Astrocyte (in vitro differentiated cells and primary cell): ENCODE results near the gene PTPN9. TPM values are rescaled to one million over a fixed set of nuclear protein-coding genes. Genes with fewer than 3 reads are reported as not detected.

Source experiments
- DNase-seq: peaks from one replicate; pipeline ENCODE4 v3.0.0-alpha.2; 2010; ENCODE audit warnings: low read depth
- FAIRE-seq: peaks from 2 replicates; lab custom pipeline; 2011; peaks lifted over from hg19 to GRCh38; lab: Jason Lieb, UNC
- H2AFZ ChIP-seq: 2 replicates; pipeline ENCODE4 v1.6.0; 2012; ENCODE audit warnings: low read depth, low read length, inconsistent platforms
- H3K27ac ChIP-seq: 2 replicates; pipeline ENCODE4 v1.5.1; 2011; ENCODE audit warnings: low read depth, low read length, inconsistent platforms
- H3K27me3 ChIP-seq: 2 replicates; pipeline ENCODE4 v1.6.0; 2011; ENCODE audit warnings: low read length, inconsistent platforms; ENCODE audit not compliant: insufficient read depth
- H3K36me3 ChIP-seq: 2 replicates; pipeline ENCODE4 v1.5.1; 2011; ENCODE audit warnings: low read length, inconsistent platforms; ENCODE audit not compliant: insufficient read depth
- H3K4me1 ChIP-seq: 2 replicates; pipeline ENCODE4 v1.5.1; 2011; ENCODE audit warnings: low read length, inconsistent platforms; ENCODE audit not compliant: insufficient read depth
- H3K4me2 ChIP-seq: 2 replicates; pipeline ENCODE4 v1.6.0; 2012; ENCODE audit warnings: low read length, inconsistent platforms
- H3K4me3 ChIP-seq: 2 replicates; pipeline ENCODE4 v1.5.1; 2011; ENCODE audit warnings: low read depth, mild to moderate bottlenecking, low read length, inconsistent platforms; ENCODE audit not compliant: insufficient read depth
- H3K79me2 ChIP-seq: 2 replicates; pipeline ENCODE4 v1.6.0; 2012; ENCODE audit warnings: mild to moderate bottlenecking, low read length, inconsistent platforms; ENCODE audit not compliant: insufficient read depth
- H3K9ac ChIP-seq: 2 replicates; pipeline ENCODE4 v1.6.0; 2012; ENCODE audit warnings: mild to moderate bottlenecking, low read length, inconsistent platforms
- H3K9me3 ChIP-seq: 2 replicates; pipeline ENCODE4 v1.5.1; 2012; ENCODE audit warnings: low read depth, mild to moderate bottlenecking, low read length, inconsistent platforms; ENCODE audit not compliant: insufficient read depth
- H4K20me1 ChIP-seq: 2 replicates; pipeline ENCODE4 v1.6.0; 2012; ENCODE audit warnings: low read length, inconsistent platforms; ENCODE audit not compliant: insufficient read depth
- H3K27ac Mint-ChIP-seq: one replicate; pipeline ENCODE4 v1.8.0; 2021; ENCODE audit warnings: mild to moderate bottlenecking, mixed read lengths; ENCODE audit not compliant: unreplicated experiment
- H3K27me3 Mint-ChIP-seq: one replicate; pipeline ENCODE4 v1.8.0; 2021; ENCODE audit warnings: low read depth, mixed read lengths; ENCODE audit not compliant: unreplicated experiment
- H3K36me3 Mint-ChIP-seq: one replicate; pipeline ENCODE4 v1.8.0; 2021; ENCODE audit warnings: low read depth, mixed read lengths; ENCODE audit not compliant: unreplicated experiment
- H3K4me1 Mint-ChIP-seq: one replicate; pipeline ENCODE4 v1.8.0; 2021; ENCODE audit warnings: low read depth, mixed read lengths; ENCODE audit not compliant: unreplicated experiment
- H3K4me3 Mint-ChIP-seq: one replicate; pipeline ENCODE4 v1.8.0; 2021; ENCODE audit warnings: mild to moderate bottlenecking, moderate library complexity, mixed read lengths; ENCODE audit not compliant: unreplicated experiment
- H3K9me3 Mint-ChIP-seq: one replicate; pipeline ENCODE4 v1.8.0; 2021; ENCODE audit warnings: mild to moderate bottlenecking, mixed read lengths; ENCODE audit not compliant: unreplicated experiment
- EZH2 ChIP-seq: IDR thresholded peaks from 2 replicates; pipeline ENCODE4 v1.6.1; 2012; ENCODE audit warnings: mild to moderate bottlenecking, low read length, inconsistent platforms; ENCODE audit not compliant: insufficient read depth
- total RNA-seq: library from RNA; stranded (reverse); gene quantifications from 2 replicates; pipeline ENCODE4 v1.2.1, GENCODE V29; 2021
- TF ChIP-seq, protein P1 (sequence below): IDR thresholded peaks from 2 replicates; pipeline ENCODE4 v1.5.1; 2011; ENCODE audit warnings: low read depth, mild to moderate bottlenecking, inconsistent platforms, low read length, moderate library complexity; ENCODE audit not compliant: insufficient read depth

The PTPN9 gene
- total RNA-seq, 1 donor from 2014 or later = 34.7 TPM

DNA sequence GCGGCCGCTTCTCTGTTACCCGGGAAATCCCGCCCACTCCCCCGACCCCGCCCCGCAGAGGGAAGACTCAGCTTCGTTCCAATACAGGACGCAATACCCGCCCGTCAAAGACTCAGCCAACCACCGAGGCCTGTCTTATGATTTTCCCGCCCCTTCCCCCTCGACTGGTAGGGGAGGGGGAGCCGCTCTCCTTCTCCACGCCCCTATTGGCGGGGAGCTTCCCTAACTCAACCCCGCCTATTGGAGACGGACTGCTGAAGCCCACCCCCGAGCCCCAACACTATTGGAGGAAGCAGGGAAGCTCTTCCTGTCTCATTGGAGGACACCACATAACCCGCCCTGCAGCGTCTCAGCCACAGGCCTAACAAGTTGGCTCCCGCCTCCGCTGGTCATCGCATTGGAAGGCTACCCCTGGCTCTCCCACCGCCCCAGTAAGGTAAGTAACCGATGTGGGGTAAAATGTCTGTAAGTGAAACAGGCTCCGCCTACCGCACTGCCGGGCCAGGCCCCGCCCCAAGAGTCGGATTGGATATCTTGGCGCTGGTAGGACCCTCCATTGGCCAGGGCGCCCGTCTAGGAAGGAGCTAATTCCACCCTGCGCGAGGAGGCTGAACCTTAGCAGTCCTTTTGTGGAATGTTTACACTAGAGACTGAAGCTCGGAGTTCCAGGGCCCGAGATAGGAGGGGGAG, 127.3 kb downstream of the PTPN9 start, which contains the start of gene SIN3A:
Gene SIN3A, minus strand, starts transcription at position 17 of the 690 bp plus-strand sequence. CDS start 21,315 bp downstream, outside the sequence.
- no peaks in the 10 kb centered on the region for H3K9me3 Mint-ChIP-seq
- no peaks in the 10 kb centered on the region for H3K27me3 Mint-ChIP-seq
- Histone ChIP-seq H3K27ac (peak within 1 kb of the TSS; percentile 92), H2AFZ (peak within 1 kb of the TSS; percentile 69), H3K4me3 (peak within 1 kb of the TSS; percentile 86), H4K20me1 (peaks cover 37% of the 10 kb centered on the region), H3K9ac (peak within 1 kb of the TSS; percentile 89), H3K79me2 (peaks cover 44% of the 10 kb centered on the region), H3K27me3 (no peaks in the 10 kb centered on the region), H3K9me3 (no peaks in the 10 kb centered on the region), H3K36me3 (no peaks in the 10 kb centered on the region), H3K4me2 (peak within 1 kb of the TSS; percentile 99), H3K4me1 (peaks cover 31% of the 10 kb centered on the region)
- DNase-seq (peak; percentile 100), FAIRE-seq (peak; percentile 56)
- H3K27ac Mint-ChIP-seq = peak within 1 kb of the TSS; percentile 98
- peaks cover 11% of the 10 kb centered on the region for H3K4me1 Mint-ChIP-seq
- H3K36me3 Mint-ChIP-seq = no peaks in the 10 kb centered on the region
- H3K4me3 Mint-ChIP-seq = peak within 1 kb of the TSS; percentile 98
- no peak for TF ChIP-seq EZH2
- TF ChIP-seq, protein P1, sequence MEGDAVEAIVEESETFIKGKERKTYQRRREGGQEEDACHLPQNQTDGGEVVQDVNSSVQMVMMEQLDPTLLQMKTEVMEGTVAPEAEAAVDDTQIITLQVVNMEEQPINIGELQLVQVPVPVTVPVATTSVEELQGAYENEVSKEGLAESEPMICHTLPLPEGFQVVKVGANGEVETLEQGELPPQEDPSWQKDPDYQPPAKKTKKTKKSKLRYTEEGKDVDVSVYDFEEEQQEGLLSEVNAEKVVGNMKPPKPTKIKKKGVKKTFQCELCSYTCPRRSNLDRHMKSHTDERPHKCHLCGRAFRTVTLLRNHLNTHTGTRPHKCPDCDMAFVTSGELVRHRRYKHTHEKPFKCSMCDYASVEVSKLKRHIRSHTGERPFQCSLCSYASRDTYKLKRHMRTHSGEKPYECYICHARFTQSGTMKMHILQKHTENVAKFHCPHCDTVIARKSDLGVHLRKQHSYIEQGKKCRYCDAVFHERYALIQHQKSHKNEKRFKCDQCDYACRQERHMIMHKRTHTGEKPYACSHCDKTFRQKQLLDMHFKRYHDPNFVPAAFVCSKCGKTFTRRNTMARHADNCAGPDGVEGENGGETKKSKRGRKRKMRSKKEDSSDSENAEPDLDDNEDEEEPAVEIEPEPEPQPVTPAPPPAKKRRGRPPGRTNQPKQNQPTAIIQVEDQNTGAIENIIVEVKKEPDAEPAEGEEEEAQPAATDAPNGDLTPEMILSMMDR = no peak

DNA sequence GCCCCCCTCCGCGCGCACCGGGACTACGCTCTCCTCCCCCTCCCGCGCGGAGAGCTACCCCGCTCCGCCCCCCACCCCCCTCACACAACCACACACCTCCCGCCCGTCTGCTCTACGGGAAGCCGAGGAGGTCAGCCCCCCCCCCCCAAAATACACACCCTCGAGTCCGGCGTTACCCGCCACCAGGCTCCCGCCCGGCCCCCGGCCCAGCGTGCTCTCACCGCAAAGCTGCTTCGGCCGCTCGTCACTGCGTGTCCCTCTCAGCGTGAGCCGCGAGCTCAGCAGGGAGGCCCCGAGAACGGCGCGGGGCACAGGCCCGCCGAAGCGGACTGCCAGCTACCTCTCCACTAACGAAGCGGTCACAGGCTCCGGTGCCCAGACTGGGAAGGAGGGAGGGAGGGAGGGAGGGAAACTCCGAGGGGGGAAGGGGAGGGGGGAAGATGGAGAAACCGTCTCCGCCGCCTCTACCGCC, 127.9 kb downstream of the PTPN9 start:
- peak overlapping the region; percentile 80 for H3K4me2 ChIP-seq
- peak overlapping the region; percentile 89 for H3K9ac ChIP-seq
- Mint-ChIP-seq H3K9me3 (no peaks in the 10 kb centered on the region), H3K36me3 (no peaks in the 10 kb centered on the region), H3K4me1 (peaks cover 6% of the 10 kb centered on the region), H3K27ac (no peak overlapping the region), H3K4me3 (peak overlapping the region; percentile 90), H3K27me3 (no peaks in the 10 kb centered on the region)
- DNase-seq (no peak), FAIRE-seq (no peak)
- peaks cover 25% of the 10 kb centered on the region for H3K4me1 ChIP-seq
- no peak overlapping the region for H2AFZ ChIP-seq
- no peaks in the 10 kb centered on the region for H3K27me3 ChIP-seq
- H3K4me3 ChIP-seq = peak overlapping the region; percentile 66
- TF ChIP-seq, protein P1 = no peak
- TF ChIP-seq EZH2 = no peak
- no peaks in the 10 kb centered on the region for H3K36me3 ChIP-seq
- peaks cover 43% of the 10 kb centered on the region for H4K20me1 ChIP-seq
- H3K9me3 ChIP-seq = no peaks in the 10 kb centered on the region
- peak overlapping the region; percentile 92 for H3K27ac ChIP-seq
- peaks cover 50% of the 10 kb centered on the region for H3K79me2 ChIP-seq
